ENCODE results near the gene TMEM143.

- TF ChIP-seq, protein P1, sequence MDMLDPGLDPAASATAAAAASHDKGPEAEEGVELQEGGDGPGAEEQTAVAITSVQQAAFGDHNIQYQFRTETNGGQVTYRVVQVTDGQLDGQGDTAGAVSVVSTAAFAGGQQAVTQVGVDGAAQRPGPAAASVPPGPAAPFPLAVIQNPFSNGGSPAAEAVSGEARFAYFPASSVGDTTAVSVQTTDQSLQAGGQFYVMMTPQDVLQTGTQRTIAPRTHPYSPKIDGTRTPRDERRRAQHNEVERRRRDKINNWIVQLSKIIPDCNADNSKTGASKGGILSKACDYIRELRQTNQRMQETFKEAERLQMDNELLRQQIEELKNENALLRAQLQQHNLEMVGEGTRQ (IDR thresholded peaks at IDR 0.05; ENCODE audit: low read length), result no peak
- TF ChIP-seq CHD1 (IDR thresholded peaks at IDR 0.05; ENCODE audit: low read depth, low read length) (no peak), EP300 (IDR thresholded peaks at IDR 0.05; ENCODE audit: borderline replicate concordance in 1 of 2, low read depth in 2 of 2, low read length in 2 of 2) (no peak), GABPA (IDR thresholded peaks at IDR 0.05; ENCODE audit: borderline replicate concordance, insufficient read depth, low read length) (no peak), POLR2A (IDR thresholded peaks at IDR 0.05; ENCODE audit: control extremely low read depth in 1 of 2, low read depth in 2 of 2, low read length in 2 of 2) (no peak), KDM4A (IDR thresholded peaks at IDR 0.05; ENCODE audit: low read depth, low read length, severe bottlenecking) (no peak), HDAC2 (IDR thresholded peaks at IDR 0.05; ENCODE audit: borderline replicate concordance in 1 of 2, low read depth in 2 of 2, low read length in 2 of 2) (no peak), CTCF (IDR thresholded peaks at IDR 0.05; ENCODE audit: control extremely low read depth in 1 of 3, insufficient read depth in 1 of 3, low read depth in 1 of 3, low read length in 3 of 3) (no peak), CREB1 (IDR thresholded peaks at IDR 0.05) (no peak), POU5F1 (IDR thresholded peaks at IDR 0.05; ENCODE audit: low read depth, low read length) (no peak), SIN3A (conservative IDR thresholded peaks at IDR 0.05 in 1 of 2, IDR thresholded peaks at IDR 0.05 in 1 of 2; ENCODE audit: low read depth in 1 of 2, low read length in 2 of 2) (no peak)
Measured at GRCh38 chr19:48370955-48371354, 7.2 kb upstream of the TMEM143 start.
